DOHH2 (cell line): ENCODE data around the gene BLNK.

Experiments used
- EZH2phosphoT487 ChIP-seq: fragments of 200-600 bp; sonication (generic); IDR thresholded peaks from 2 replicates; pipeline ENCODE4 v1.6.1; 2017; ENCODE audit warnings: borderline replicate concordance, mild to moderate bottlenecking, antibody characterized with exemption, low read length, moderate library complexity, mixed read lengths
- TF ChIP-seq, protein P1 (sequence below): fragments of 200-600 bp; sonication (generic); IDR thresholded peaks from one replicate; pipeline ENCODE4 v1.5.1; 2014; ENCODE audit warnings: antibody characterized with exemption, mild to moderate bottlenecking, low read depth, low read length; ENCODE audit not compliant: poor library complexity, severe bottlenecking

DNA sequence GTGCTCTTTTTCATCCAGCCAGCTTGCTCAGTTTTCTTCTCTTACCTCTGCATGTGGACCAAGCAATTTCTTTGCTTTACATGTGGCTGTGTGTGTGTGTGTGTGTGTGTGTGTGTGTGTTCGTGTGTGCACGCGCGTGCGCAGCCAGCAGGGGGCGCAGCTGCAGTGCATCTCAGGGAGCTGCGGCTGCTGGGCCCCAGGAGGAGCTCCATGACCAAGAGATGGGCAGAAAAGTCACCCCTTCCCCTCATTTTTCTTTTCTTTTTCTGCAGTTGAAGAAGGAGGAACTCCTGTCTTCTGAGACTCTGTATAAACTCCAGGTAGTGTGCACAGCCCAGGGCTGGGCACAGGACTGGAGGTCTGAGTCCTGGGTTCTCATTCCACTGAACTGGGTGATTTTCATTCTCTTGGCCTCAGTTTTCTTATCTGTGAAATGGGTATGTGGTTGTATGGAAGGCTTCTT lies 41.8 kb downstream of the BLNK start:
- TF ChIP-seq, protein P1, sequence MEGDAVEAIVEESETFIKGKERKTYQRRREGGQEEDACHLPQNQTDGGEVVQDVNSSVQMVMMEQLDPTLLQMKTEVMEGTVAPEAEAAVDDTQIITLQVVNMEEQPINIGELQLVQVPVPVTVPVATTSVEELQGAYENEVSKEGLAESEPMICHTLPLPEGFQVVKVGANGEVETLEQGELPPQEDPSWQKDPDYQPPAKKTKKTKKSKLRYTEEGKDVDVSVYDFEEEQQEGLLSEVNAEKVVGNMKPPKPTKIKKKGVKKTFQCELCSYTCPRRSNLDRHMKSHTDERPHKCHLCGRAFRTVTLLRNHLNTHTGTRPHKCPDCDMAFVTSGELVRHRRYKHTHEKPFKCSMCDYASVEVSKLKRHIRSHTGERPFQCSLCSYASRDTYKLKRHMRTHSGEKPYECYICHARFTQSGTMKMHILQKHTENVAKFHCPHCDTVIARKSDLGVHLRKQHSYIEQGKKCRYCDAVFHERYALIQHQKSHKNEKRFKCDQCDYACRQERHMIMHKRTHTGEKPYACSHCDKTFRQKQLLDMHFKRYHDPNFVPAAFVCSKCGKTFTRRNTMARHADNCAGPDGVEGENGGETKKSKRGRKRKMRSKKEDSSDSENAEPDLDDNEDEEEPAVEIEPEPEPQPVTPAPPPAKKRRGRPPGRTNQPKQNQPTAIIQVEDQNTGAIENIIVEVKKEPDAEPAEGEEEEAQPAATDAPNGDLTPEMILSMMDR: peak; percentile 100
- no peak for TF ChIP-seq EZH2phosphoT487
